ENCODE measurements around the gene SF3B4.
"Not testable (repeated sequence)": the region's sequence is repeated elsewhere in the genome, so short reads cannot be mapped to it uniquely, and the experiment has no call there.

The SF3B4 gene, protein sequence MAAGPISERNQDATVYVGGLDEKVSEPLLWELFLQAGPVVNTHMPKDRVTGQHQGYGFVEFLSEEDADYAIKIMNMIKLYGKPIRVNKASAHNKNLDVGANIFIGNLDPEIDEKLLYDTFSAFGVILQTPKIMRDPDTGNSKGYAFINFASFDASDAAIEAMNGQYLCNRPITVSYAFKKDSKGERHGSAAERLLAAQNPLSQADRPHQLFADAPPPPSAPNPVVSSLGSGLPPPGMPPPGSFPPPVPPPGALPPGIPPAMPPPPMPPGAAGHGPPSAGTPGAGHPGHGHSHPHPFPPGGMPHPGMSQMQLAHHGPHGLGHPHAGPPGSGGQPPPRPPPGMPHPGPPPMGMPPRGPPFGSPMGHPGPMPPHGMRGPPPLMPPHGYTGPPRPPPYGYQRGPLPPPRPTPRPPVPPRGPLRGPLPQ

GRCh38 chr1:149927563-149928400 is at the start of gene SF3B4:
Gene SF3B4, minus strand, starts transcription at chr1:149927803. Its CDS starts 44 bp downstream, at chr1:149927759.
- peak; percentile 91 to 96 for DNase-seq (ENCODE audit: low read depth in 2 of 2)

GRCh38 chr1:149977345-149977744 is 49.7 kb upstream of the SF3B4 start:
- no peak for DNase-seq (ENCODE audit: low read depth in 2 of 2)

DNA sequence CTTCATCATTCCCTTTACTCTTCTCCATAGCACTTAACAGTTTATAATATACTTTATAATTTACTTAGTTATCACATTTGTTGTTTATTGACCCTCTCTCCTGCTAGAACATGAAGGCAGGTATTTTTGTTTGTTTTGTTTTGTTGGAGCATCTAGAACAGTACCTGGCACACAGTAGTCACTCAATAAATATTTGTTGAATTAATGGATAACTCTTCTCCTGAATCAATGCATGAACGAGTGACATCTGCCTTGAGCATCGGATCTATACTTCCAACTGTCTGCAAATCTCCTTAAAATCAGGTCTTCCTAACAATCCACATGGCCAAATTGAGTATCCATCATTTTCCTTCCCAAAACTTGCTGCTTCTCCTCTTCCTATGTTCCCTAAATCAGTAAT is 44.9 kb upstream of the SF3B4 start:
- no peak for DNase-seq (ENCODE audit: low read depth in 2 of 2)

DNA sequence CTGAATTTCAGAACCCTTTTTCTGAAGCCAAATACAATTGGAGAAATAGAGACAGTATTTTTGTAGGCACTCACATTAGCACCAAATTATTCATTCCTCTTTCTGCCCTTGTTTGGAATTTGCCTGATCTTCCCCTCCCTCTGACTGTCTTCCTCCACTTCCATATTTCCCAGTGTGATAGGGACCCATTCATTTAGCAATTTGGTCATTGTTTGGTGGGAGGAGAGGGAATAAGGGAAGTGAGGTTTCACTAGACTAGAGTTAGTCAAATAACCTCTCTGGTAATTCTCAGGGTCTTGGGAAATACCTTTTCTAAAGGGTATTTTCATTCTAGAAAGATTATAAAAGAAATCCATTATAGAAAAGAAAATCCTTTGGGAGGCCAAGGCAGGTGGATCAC is 40.0 kb upstream of the SF3B4 start:
- DNase-seq (ENCODE audit: low read depth in 2 of 2), result no peak

GRCh38 chr1:149967041-149967440 is 39.4 kb upstream of the SF3B4 start:
- no peak for DNase-seq (ENCODE audit: low read depth in 2 of 2)

DNA sequence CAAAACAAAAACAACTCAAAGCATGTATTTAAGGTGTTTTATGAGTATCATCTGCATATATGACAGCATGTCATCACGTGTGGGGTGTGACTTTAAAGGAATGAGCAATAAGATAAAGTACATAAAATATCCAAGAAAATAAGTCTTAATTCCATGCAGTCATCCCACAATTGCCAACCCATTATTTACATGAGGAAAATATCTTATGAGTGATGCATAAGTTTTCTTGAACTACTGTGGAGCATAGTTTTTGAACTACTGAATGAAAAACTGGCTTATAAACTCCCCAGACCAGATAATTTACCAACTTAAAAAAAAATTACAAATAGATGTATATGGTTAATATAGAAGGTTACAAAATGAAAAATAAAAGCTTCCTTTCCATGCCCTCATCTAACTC is 38.8 kb upstream of the SF3B4 start:
- DNase-seq (ENCODE audit: low read depth in 2 of 2), result no peak

DNA sequence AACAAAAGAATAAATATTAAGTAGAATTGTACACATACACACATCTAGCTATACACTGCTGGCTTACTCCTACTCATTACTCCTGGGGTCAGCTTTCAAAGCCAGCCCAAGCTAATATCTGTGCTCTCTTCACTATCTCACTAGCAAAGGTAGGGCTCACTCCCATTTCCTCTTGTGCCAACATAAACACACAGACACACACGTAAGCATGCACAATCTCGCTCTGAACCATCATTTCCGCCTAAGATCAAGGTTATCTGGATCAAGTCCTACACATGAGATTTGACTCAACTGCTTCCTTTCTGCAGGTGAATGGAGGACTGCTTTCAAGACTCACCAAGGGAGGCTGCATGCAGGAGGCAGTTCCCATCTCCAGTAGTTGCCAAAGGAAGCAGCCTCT is 37.8 kb upstream of the SF3B4 start:
- no peak for DNase-seq (ENCODE audit: low read depth in 2 of 2)

DNA sequence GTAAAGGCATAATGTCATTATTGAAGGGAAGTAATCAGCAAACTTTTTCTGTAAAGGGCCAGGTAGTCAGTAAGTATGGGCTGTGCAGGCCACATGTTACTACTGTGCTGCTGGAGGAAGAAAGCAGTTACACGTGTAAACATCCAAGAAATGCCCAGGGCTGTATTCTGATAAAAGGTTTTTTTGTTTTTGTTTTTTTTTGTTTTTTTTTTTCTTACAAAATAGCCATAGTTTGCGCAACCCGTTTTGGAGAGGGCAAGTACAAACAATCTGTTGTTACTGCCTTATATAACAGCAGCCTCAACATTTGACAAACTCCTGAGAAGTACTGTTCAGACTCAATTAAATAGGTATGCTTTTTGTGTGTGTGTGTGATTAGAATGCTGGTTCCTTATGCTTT is 35.8 kb upstream of the SF3B4 start:
- no peak for DNase-seq (ENCODE audit: low read depth in 2 of 2)

DNA sequence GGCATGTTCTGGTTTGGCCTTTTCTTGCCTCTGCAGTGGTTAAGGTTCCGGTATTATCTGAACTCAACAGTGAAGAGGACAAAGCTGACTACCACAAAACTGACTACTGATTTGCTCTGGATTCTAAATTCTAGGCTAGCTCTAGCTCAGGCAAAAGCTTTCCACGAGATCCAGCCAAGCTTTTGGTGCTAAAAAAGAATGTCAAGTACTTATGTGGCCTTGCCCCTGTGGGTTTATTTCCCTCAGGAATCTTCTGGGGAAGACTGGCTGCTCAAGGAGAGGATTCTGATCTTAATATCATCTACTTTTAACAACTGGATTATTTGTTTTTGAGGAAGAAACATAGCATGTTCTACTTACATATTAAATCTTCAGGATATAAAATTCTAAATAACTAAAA is 35.1 kb upstream of the SF3B4 start:
- no peak for DNase-seq (ENCODE audit: low read depth in 2 of 2)

DNA sequence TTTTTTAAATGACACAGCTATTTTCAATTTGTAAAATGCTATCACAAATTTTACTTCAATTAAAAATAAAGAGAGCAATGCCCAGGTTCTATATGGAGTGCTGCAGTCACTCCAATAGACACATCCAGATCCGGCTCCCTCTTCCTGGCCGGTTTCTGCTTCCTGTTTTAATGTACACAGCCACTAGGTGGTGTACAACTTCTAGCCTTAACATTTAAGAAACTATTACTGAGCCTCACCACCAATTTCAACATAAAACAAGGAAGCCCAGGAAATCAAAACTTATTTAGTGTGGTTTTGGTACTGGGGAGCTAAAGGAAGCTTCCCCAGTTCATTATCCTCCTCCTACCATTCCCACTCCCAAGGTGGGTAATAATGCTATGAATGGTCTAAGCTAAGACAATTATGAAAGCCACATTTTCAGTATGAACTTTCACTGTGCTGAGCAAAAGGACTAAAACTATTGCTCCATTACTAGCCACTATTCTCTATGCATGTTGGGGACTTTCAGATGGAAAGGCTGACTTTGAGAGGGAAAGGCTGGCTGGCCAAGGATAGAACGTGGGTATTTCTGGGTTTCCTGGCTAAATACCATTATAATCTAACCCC is 34.5 kb upstream of the SF3B4 start:
- DNase-seq (ENCODE audit: low read depth in 2 of 2), result peak in 1 of 2 donors; percentile 26

DNA sequence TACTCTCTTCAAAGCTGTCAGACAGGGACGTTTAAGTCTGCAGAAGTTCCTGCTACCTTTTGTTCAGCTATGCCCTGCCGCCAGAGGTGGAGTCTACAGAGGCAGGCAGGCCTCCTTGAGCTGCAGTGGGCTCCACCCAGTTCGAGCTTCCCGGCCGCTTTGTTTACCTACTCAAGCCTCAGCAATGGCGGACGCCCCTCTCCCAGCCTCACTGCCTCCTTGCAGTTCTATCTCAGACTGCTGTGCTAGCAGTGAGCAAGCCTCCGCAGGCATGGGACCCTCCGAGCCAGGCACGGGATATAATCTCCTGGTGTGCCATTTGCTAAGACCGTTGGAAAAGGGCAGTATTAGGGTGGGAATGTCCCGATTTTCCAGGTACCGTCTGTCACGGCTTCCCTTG is 29.9 kb upstream of the SF3B4 start:
- not testable (repeated sequence) for DNase-seq (ENCODE audit: low read depth in 2 of 2)

DNA sequence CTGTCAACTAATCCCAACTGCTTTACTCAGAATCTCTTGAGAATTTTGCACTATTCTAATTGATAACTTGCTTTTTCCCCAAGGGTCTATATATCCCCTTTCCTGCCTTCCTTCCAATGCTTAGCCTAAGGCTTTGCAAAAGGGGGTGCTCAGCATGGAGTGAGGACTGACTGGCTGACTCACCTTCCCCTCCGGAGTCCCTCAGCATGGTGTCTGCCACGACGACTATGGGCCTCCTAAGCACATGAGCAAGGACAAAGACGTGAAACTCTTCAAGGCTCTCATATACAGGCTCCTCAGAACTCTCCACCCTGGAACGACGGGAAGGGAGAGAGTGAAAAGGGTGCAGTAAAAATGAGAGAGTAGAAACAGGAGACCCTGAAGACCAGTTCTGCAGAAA is 22.3 kb upstream of the SF3B4 start:
- no peak for DNase-seq (ENCODE audit: low read depth in 2 of 2)

- no peak for DNase-seq (ENCODE audit: low read depth in 2 of 2)
These were observed 17.6 kb upstream of the SF3B4 start for GRCh38 chr1:149945206-149945605.

DNA sequence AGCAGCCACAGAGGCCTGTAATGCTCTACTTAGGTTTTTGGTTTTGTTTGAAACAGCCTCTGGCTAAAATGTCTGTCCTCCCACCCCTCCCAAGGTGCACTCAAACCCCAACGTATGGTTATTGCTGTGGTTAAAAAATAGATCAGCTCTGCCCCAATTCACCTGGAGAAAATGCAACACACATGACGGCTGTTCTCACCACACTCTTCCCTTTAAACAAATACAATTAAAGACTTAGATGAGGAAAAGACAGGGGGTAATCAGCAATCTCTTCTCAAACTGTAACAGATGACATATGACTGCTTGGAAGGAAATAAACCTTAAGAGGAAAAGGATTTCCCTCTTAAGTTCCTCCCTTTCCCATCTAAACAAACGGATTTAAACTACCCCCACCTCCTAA is 15.3 kb upstream of the SF3B4 start:
- no peak for DNase-seq (ENCODE audit: low read depth in 2 of 2)

GRCh38 chr1:149942207-149942606 is 14.6 kb upstream of the SF3B4 start:
- no peak for DNase-seq (ENCODE audit: low read depth in 2 of 2)

DNA sequence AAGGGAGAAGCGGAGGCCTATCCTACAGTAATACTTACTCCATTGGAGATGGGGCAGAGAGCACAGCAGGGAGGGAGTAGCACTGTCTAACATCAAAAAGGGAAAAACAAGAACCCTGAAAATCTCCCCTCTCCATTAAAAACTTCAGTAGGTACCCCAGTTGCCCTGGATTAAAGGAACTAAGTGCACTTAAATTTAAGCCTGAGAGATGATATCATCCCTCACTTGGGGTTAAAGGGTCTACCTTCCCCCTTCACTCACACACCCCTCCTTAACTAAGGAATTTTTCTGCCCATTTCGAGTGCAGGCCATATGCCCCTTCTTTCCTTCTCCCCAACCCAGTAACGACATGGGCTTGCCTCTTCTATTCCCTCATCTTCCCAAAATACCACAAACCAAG is 12.8 kb upstream of the SF3B4 start:
- DNase-seq (ENCODE audit: low read depth in 2 of 2), result no peak

GRCh38 chr1:149938668-149939003 is 11.0 kb upstream of the SF3B4 start:
- DNase-seq (ENCODE audit: low read depth in 2 of 2), result not testable (repeated sequence)

DNA sequence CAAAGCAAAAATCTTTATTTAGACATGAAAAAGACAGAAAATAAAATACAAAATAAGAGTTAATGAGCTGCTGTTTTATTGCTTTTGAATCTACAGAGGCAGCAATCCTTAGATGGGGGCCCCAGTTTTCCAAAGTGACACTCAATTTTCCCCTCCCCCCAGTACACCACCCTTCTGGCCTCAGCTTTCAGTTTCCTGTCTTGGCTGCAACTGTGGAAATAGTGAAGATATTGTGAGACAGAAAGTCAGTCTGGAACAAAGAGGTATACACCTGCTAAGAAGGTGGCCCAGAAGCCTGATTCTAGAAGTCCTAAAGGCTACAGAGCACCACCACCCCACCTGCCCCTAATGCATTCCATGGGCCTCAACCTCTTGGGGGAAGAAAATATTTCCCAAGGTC is 10.2 kb upstream of the SF3B4 start:
- no peak for DNase-seq (ENCODE audit: low read depth in 2 of 2)

- no peak for DNase-seq (ENCODE audit: low read depth in 2 of 2)
These were observed 9.5 kb upstream of the SF3B4 start for GRCh38 chr1:149936992-149937705.

DNA sequence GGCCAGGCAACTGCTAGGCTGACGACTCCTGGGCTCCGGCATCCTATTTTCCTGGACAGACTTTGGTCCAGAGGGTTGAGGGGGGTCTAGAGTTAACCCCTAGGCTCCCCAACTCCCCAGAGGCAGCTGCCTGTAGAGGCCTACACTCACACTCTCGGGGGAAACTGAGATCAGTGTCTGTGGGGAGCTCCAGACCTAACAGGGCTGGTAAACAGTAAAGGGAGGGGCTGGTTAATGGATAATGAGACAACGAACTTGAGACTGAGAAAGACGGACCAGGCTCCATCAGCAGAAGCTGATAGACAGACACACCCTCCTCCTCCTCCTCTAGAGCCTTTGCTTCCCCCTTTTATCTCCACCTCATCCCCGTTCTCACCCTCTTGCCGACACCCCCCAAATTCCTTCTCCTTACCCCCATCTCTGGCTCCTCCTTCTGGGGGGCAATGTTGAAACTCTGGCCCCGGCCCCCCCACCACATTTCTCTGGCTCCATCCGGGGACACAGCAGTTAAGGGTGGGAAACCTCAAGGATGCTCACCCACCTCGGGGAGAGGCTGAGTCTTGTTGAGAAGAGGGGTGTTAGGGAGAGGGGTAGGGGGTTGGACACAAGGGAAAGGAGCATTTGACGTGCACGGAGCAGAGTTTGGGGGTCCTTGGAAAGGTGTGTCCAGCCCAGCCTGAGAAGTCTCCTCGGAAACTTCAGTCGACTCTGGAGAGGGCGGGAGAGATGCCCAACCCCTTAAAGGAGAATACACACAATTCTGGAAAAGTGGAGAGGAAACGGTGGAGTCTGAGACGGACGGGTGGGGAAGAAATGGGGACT is 8.8 kb upstream of the SF3B4 start, which contains the start of gene MTMR11:
MTMR11 (minus strand) TSS at position 710 of the 822 bp plus-strand sequence; CDS start at position 478, 232 bp downstream.
- no peak for DNase-seq (ENCODE audit: low read depth in 2 of 2)

DNA sequence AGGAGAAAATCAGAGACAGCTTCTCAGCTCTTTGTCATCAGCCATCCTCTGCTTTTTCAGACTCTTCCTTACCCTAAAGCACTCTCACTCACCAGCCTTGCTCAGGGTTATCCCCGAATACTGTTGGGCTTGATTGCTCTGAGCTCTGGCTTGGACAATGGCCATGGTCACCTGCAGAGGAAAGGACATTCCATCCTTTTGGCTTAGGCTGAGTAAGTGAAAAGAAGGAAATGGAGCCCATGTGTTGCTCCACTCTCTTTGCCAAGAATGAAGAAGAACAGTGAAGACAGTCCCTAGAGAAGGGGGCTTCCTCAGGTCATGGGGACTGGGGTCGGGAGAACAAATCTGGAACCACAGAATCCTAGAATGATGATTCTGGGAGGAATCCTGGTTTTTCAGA is 6.8 kb upstream of the SF3B4 start:
- DNase-seq (ENCODE audit: low read depth in 2 of 2), result no peak
